GM06990 (cell line): Measurements from ENCODE around the gene SLC5A9.
"Not testable (repeated sequence)": the region's sequence is repeated elsewhere in the genome, so short reads cannot be mapped to it uniquely, and the experiment has no call there.

ENCODE experiments used
- DNase-seq: peaks from one replicate; pipeline ENCODE4 v3.0.0-alpha.2; 2011; ENCODE audit not compliant: insufficient read length; ENCODE audit errors: extremely low read depth
- H3K27me3 ChIP-seq: replicated peaks from 2 replicates; pipeline ENCODE4 v1.6.0; 2011; ENCODE audit warnings: low read length; ENCODE audit not compliant: control insufficient read depth, insufficient read depth
- H3K36me3 ChIP-seq: 2 replicates; pipeline ENCODE4 v1.5.1; 2011; ENCODE audit warnings: low read length; ENCODE audit not compliant: control insufficient read depth, insufficient read depth
- H3K4me3 ChIP-seq: replicated peaks from 2 replicates; pipeline ENCODE4 v1.5.1; 2011; ENCODE audit warnings: low read depth, mild to moderate bottlenecking, control low read depth, low read length
- TF ChIP-seq, protein P1 (sequence below): IDR thresholded peaks from 2 replicates; pipeline ENCODE4 v1.5.1; 2011; ENCODE audit warnings: low read length, control low read depth, mild to moderate bottlenecking, inconsistent platforms; ENCODE audit not compliant: insufficient read depth, poor library complexity, severe bottlenecking

SLC5A9 gene

DNA sequence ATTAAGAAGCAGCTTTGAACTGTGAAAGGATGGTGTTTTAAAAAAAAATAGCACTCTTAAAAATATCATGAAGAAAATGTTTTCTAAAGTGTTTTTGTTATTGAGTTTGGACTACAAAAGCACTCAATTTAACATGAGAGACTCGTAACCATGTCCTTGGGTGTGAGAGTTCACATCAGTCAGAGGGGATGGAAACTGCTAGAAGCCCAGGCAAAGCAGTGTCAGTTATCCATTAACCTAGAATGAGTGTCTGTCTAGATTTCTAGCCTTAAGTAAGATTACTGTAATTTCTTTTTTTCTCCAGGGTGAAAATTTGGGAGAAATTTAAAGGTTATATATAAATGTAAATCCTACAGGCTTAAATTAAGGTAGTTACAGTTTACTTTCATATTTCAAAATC, 31.7 kb downstream of the SLC5A9 start:
- no peak for DNase-seq
- Histone ChIP-seq H3K4me3 (no peak overlapping the region), H3K36me3 (no peaks in the 10 kb centered on the region), H3K27me3 (no peaks in the 10 kb centered on the region)
- TF ChIP-seq, protein P1, sequence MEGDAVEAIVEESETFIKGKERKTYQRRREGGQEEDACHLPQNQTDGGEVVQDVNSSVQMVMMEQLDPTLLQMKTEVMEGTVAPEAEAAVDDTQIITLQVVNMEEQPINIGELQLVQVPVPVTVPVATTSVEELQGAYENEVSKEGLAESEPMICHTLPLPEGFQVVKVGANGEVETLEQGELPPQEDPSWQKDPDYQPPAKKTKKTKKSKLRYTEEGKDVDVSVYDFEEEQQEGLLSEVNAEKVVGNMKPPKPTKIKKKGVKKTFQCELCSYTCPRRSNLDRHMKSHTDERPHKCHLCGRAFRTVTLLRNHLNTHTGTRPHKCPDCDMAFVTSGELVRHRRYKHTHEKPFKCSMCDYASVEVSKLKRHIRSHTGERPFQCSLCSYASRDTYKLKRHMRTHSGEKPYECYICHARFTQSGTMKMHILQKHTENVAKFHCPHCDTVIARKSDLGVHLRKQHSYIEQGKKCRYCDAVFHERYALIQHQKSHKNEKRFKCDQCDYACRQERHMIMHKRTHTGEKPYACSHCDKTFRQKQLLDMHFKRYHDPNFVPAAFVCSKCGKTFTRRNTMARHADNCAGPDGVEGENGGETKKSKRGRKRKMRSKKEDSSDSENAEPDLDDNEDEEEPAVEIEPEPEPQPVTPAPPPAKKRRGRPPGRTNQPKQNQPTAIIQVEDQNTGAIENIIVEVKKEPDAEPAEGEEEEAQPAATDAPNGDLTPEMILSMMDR, result no peak

DNA sequence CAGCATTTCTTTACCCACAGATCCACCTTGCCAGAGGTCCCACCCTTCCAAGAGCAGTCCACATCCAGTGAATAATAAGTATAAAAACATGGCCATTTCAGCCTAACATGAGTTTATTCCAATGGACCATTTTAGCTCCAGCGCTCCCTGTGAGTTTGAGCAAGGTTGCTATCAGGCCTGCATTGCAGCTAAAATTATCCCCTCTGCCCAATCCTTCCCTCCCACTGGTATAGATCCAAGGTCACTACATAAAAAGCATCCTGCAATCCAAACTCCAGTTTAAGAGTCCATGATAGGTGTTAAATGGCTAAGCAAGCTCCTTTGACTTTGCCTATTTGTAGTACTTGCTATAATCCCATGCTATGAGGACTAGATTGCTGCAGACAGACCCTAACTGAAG, 35.6 kb downstream of the SLC5A9 start:
- Histone ChIP-seq H3K36me3 (no peaks in the 10 kb centered on the region), H3K27me3 (no peaks in the 10 kb centered on the region), H3K4me3 (no peak overlapping the region)
- no peak for DNase-seq
- TF ChIP-seq, protein P1, result no peak

DNA sequence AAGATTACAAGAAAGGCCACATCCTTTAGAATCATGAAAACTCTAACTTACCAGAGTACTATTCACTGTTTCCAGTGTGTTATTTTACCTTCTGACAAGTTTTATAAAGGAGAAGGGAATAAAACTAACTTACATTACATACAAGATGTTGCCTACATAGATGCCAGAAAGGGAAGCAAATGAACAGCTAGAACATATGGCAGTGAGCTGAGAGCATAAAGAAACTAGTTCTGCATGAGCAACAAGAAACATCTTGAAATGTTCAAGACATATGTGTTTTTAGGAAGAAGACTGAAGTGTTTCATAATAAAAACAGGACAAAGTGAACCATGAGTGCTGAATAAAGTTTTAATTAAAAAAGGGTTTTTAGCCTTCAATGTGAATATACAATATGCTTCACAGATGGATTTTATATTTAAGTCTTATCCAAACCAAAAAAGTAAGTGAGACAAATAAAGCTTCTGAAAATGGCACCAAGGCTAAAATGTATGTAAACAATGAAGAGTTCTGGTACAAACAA, 39.4 kb downstream of the SLC5A9 start:
- TF ChIP-seq, protein P1, result no peak
- no peak overlapping the region for H3K4me3 ChIP-seq
- no peak for DNase-seq

DNA sequence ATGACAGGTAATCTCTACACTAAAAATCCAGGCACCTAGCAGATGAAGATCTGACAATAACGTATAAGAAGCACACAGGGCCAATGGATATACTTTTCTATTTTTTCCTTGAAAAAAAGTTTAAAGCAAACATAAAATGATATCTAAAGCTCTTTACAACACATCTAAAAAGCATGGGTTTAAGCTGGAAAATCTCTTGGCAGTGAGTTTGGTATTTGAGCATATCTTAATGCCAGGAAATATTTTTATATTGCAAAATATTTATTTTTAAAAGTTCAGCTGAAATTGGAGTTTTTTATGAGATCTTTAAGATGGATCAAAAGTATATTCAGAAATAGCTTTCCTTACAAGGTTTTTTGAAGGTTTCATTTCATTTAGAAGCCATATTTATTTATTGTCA, 40.5 kb downstream of the SLC5A9 start:
- DNase-seq, result no peak
- TF ChIP-seq, protein P1, result no peak

More for the DNA sequence above, 39.4 kb downstream of the SLC5A9 start:
- no peaks in the 10 kb centered on the region for H3K36me3 ChIP-seq
- no peaks in the 10 kb centered on the region for H3K27me3 ChIP-seq

DNA sequence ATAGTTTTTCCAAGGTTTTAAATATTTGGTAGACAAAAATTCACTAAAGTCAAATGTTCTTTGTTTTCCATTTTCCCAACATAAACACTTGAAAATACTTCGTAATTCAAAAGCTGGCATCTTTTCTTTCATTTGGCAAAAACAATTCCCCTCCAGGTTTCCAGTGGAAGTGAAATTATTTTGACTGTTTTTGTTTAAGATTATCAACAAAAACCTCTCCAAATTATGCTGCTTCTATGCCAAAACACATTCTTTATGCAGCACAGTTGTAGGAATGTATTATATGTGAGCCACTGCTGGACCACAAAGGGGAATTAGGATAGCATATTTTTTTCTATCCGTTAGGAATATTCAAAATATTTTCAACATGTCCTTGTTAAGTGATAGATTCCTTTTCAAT, 44.1 kb downstream of the SLC5A9 start:
- no peaks in the 10 kb centered on the region for H3K36me3 ChIP-seq
- no peak for DNase-seq
- TF ChIP-seq, protein P1, result no peak
- no peak overlapping the region for H3K4me3 ChIP-seq
- no peaks in the 10 kb centered on the region for H3K27me3 ChIP-seq

More for the DNA sequence above, 40.5 kb downstream of the SLC5A9 start:
- H3K4me3 ChIP-seq, result no peak overlapping the region
- H3K27me3 ChIP-seq, result no peaks in the 10 kb centered on the region
- H3K36me3 ChIP-seq, result no peaks in the 10 kb centered on the region

DNA sequence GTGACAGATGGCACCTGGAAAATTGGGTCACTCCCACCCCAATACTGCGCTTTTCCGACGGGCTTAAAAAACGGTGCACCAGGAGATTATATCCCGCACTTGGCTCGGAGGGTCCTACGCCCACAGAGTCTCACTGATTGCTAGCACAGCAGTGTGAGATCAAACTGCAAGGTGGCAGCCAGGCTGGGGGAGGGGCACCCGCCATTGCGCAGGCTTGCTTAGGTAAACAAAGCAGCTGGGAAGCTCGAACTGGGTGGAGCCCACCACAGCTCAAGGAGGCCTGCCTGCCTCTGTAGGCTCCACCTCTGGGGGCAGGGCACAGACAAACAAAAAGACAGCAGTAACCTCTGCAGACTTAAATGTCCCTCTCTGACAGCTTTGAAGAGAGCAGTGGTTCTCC, 54.9 kb downstream of the SLC5A9 start:
- H3K27me3 ChIP-seq, DNase-seq, H3K36me3 ChIP-seq, H3K4me3 ChIP-seq: not testable (repeated sequence)

DNA sequence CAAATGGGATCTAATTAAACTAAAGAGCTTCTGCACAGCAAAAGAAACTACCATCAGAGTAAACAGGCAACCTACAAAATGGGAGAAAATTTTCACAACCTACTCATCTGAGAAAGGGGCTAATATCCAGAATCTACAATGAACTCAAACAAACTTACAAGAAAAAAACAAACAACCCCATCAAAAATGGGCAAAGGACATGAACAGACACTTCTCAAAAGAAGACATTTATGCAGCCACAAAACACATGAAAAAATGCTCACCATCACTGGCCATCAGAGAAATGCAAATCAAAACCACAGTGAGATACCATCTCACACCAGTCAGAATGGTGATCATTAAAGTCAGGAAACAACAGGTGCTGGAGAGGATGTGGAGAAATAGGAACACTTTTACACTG, 59.8 kb downstream of the SLC5A9 start:
- H3K27me3 ChIP-seq, H3K36me3 ChIP-seq, H3K4me3 ChIP-seq, DNase-seq: not testable (repeated sequence)
